ENCODE results near the gene RNF44. TPM values are rescaled to one million over a fixed set of nuclear protein-coding genes. Genes with fewer than 3 reads are reported as not detected.

The RNF44 gene
- total RNA-seq, 1 donor from 2014 or later: 28.2 TPM

DNA sequence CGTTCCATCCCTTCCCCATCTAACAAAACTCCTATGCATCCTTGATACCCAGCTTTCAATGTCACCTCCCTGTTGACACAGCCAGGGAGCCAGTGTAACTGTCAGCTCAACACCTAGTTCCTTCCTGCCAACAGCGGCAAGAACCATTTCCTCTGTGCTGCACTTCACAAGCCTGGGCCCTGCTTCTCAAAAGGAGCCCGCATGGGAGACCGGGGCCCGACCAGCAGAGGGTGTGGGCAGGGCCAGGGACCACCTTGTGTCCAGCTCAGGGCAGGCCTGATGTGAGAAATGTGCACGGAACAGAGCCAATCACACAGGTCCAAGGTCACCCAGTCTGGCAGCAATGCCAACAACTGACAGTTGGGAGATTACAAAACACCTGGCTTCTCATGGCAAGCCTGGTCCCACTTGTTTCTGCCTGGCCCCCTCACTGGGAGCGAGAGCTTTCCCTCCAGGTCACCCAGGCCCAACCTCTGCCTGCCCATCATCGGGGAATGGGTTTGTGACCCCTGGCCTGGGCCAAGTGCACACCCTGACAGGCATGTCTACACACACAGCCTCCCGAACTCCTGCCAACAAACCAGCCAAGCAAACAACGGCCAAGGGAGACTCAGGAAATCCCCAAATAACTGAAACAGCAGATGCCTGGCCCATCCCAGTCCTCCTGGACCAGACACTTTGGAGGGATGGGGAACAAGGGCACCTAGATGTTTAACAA, 3.1 kb downstream of the RNF44 start:
- Histone ChIP-seq H3K27me3 (ENCODE audit: low read depth) (no peaks in the 10 kb centered on the region), H3K4me3 (peak overlapping the region; percentile 93), H3K36me3 (peaks cover 30% of the 10 kb centered on the region), H3K4me1 (peaks cover 88% of the 10 kb centered on the region), H3K27ac (replicated peaks) (peak overlapping the region; percentile 100), H3K9me3 (replicated peaks) (no peaks in the 10 kb centered on the region)
- intact Hi-C loops (cut with micrococcal nuclease): no loop called here
- TF ChIP-seq, protein P1, sequence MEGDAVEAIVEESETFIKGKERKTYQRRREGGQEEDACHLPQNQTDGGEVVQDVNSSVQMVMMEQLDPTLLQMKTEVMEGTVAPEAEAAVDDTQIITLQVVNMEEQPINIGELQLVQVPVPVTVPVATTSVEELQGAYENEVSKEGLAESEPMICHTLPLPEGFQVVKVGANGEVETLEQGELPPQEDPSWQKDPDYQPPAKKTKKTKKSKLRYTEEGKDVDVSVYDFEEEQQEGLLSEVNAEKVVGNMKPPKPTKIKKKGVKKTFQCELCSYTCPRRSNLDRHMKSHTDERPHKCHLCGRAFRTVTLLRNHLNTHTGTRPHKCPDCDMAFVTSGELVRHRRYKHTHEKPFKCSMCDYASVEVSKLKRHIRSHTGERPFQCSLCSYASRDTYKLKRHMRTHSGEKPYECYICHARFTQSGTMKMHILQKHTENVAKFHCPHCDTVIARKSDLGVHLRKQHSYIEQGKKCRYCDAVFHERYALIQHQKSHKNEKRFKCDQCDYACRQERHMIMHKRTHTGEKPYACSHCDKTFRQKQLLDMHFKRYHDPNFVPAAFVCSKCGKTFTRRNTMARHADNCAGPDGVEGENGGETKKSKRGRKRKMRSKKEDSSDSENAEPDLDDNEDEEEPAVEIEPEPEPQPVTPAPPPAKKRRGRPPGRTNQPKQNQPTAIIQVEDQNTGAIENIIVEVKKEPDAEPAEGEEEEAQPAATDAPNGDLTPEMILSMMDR (IDR thresholded peaks at IDR 0.05; ENCODE audit: borderline replicate concordance): no peak
- DNase-seq: peak; percentile 36

- peak overlapping the region; percentile 100 for H3K27ac ChIP-seq (replicated peaks)
- peaks cover 88% of the 10 kb centered on the region for H3K4me1 ChIP-seq
- H3K36me3 ChIP-seq: peaks cover 37% of the 10 kb centered on the region
- TF ChIP-seq, protein P1 (IDR thresholded peaks at IDR 0.05; ENCODE audit: borderline replicate concordance): no peak
- DNase-seq: peak; percentile 51
- no peaks in the 10 kb centered on the region for H3K27me3 ChIP-seq (ENCODE audit: low read depth)
- intact Hi-C loops (cut with micrococcal nuclease): no loop called here
- peak overlapping the region; percentile 93 for H3K4me3 ChIP-seq
- H3K9me3 ChIP-seq (replicated peaks): no peaks in the 10 kb centered on the region
Measured at GRCh38 chr5:176533390-176533789, 3.8 kb downstream of the RNF44 start.

- no peaks in the 10 kb centered on the region for H3K9me3 ChIP-seq (replicated peaks)
- H3K4me3 ChIP-seq: peak overlapping the region; percentile 93
- H3K27me3 ChIP-seq (ENCODE audit: low read depth): no peaks in the 10 kb centered on the region
- peak overlapping the region; percentile 100 for H3K27ac ChIP-seq (replicated peaks)
- no peak for DNase-seq
- H3K36me3 ChIP-seq: peaks cover 43% of the 10 kb centered on the region
- TF ChIP-seq, protein P1 (IDR thresholded peaks at IDR 0.05; ENCODE audit: borderline replicate concordance): no peak
- H3K4me1 ChIP-seq: peaks cover 87% of the 10 kb centered on the region
- intact Hi-C loops (cut with micrococcal nuclease): no loop called here
Measured at GRCh38 chr5:176532795-176533194, 4.4 kb downstream of the RNF44 start.

DNA sequence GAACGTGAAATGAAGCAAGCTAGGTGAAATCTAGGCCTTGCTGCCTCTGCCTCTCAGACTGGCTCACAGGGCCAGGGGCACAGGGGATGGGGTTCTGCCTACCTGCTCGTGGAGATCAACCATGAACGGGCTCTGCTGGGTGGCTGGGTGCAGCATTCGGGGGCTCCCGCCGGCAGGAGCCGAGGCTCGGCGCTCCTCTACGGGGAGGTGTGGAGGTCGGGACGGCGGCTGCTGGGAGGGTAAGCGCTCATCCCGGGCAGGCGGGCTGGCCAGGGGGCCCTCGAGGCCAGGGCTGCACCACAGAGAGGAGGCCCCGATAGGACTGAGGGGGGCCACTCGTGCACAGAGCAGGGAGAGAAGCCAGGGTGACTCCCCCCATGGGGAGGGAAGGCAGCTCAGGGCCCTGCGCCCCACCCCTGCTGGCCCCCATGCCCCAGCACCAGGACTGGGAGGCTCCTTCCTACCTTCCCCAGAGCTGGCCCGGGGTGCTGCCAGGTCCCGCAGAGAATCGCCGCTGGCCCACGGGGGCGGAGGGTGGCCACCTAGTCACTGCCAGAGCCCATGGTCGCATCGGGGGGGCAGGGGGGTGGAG, 5.2 kb downstream of the RNF44 start:
- Histone ChIP-seq H3K27me3 (ENCODE audit: low read depth) (no peaks in the 10 kb centered on the region), H3K27ac (replicated peaks) (peak overlapping the region; percentile 100), H3K4me3 (no peak overlapping the region), H3K9me3 (replicated peaks) (no peaks in the 10 kb centered on the region), H3K36me3 (peaks cover 48% of the 10 kb centered on the region), H3K4me1 (peaks cover 85% of the 10 kb centered on the region)
- TF ChIP-seq, protein P1 (IDR thresholded peaks at IDR 0.05; ENCODE audit: borderline replicate concordance): no peak
- no peak for DNase-seq
- intact Hi-C loops (cut with micrococcal nuclease): no loop called here

DNA sequence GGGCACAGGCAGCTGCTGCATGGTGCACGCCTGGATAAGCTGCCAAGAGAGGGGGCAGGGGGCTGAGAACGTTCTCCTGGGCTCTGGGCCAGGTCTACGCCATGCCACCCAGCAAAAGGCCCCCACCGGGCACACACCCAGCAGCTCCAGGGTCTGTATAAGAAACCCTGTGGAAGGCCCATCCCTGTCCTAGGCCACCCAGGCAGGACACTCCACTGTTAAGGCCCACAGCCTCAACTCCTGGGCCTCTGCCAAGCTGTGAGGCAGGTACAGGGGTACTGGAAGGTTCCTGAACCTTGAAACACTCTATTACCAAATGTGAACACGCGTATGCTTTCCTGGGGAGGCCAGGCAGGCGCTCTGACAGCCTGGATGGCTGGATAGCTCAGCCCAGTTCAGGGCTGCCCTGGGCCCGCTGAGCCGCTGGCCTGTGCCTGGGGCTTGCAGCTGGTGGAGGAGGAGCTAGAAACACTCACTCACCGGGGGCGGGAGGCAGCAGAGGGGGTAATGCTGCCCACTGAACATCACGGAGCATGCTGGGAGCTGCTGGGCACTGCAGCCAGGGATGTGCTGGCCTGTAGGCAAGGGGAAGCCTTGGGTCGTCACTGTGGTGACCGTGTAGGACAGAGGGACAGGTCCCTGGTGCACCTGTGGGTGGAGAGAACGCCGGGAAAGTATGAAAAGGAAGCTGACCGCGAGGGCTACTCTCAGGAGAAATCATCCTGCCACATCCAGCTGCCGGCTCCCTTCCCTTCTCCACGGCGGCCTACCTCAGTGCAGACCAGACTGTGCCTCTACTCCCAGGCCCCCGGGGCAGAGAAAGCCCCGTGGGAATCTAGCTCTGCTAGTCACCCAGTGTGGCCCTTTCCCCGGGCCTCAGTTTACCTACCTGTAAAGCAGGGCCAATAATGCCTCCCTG, 6.0 kb downstream of the RNF44 start:
- Histone ChIP-seq H3K27ac (replicated peaks) (peak overlapping the region; percentile 100), H3K36me3 (peaks cover 48% of the 10 kb centered on the region), H3K4me1 (peaks cover 78% of the 10 kb centered on the region), H3K4me3 (no peak overlapping the region), H3K9me3 (replicated peaks) (no peaks in the 10 kb centered on the region), H3K27me3 (ENCODE audit: low read depth) (no peaks in the 10 kb centered on the region)
- DNase-seq: no peak
- intact Hi-C loops (cut with micrococcal nuclease): no loop called here
- TF ChIP-seq, protein P1 (IDR thresholded peaks at IDR 0.05; ENCODE audit: borderline replicate concordance): no peak
